ENCODE measurements around the gene XPNPEP2. TPM values are rescaled to one million over a fixed set of nuclear protein-coding genes. Genes with fewer than 3 reads are reported as not detected.

The XPNPEP2 gene
- total and polyA plus RNA-seq, 3 donors from 2014 or later: 0.08 to 1.4 (median 0.25) TPM

DNA sequence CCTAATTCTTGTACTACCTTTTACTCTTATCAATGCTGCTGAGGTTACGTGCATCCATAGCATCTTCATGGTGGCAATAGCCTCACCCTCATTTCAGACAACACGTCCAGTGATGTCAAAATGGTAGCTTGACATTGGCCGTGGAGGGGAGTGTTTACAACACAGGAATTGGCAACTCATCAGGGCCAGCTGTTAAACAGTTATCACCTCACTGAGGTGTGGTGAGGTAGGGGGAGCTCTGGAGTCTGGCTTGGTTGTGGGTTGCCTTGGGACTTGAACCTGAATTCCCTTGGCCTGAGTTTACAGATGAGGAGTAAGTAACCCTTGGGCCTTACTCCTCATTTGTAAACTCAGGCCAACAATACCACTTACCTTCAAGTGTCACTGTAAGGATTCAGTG is 51.4 kb downstream of the XPNPEP2 start:
- H3K4me3 ChIP-seq: no peak overlapping the region
- DNase-seq: no peak
- intact Hi-C loops (cut with DNase I; ENCODE audit: low total_unique reads): no loop called here
- no peaks in the 10 kb centered on the region for H3K36me3 ChIP-seq (ENCODE audit: low read depth, missing control alignments)
- no peaks in the 10 kb centered on the region for H3K27me3 ChIP-seq
- no peaks in the 10 kb centered on the region for H3K9me3 ChIP-seq
- no peak overlapping the region for H3K27ac ChIP-seq
- 93 to 97% methylated on average over 3 of the region's 3 CpGs for WGBS, 2 donors
- TF ChIP-seq POLR2A (IDR thresholded peaks at IDR 0.05) (no peak), CTCF (IDR thresholded peaks at IDR 0.05) (no peak)
- no peaks in the 10 kb centered on the region for H3K4me1 ChIP-seq

GRCh38 chrX:129790808-129791207 is 52.0 kb downstream of the XPNPEP2 start:
- Histone ChIP-seq H3K4me1 (no peaks in the 10 kb centered on the region), H3K36me3 (ENCODE audit: low read depth, missing control alignments) (no peaks in the 10 kb centered on the region), H3K27ac (no peak overlapping the region), H3K4me3 (no peak overlapping the region), H3K9me3 (no peaks in the 10 kb centered on the region), H3K27me3 (no peaks in the 10 kb centered on the region)
- DNase-seq: no peak
- no peak for TF ChIP-seq CTCF (IDR thresholded peaks at IDR 0.05)
- no peak for TF ChIP-seq POLR2A (IDR thresholded peaks at IDR 0.05)
- 83 to 88% methylated on average over 6 to 8 of the region's 9 CpGs for WGBS, 2 donors
- intact Hi-C loops (cut with DNase I; ENCODE audit: low total_unique reads): no loop called here

GRCh38 chrX:129791336-129791735 is 52.6 kb downstream of the XPNPEP2 start:
- no peaks in the 10 kb centered on the region for H3K36me3 ChIP-seq (ENCODE audit: low read depth, missing control alignments)
- TF ChIP-seq POLR2A (IDR thresholded peaks at IDR 0.05): no peak
- no peak for TF ChIP-seq CTCF (IDR thresholded peaks at IDR 0.05)
- no peak overlapping the region for H3K27ac ChIP-seq
- DNase-seq: no peak
- H3K9me3 ChIP-seq: no peaks in the 10 kb centered on the region
- no peaks in the 10 kb centered on the region for H3K4me1 ChIP-seq
- WGBS, 2 donors: 83 to 93% methylated on average over 2 to 6 of the region's 8 CpGs
- no peak overlapping the region for H3K4me3 ChIP-seq
- intact Hi-C loops (cut with DNase I; ENCODE audit: low total_unique reads): no loop called here
- no peaks in the 10 kb centered on the region for H3K27me3 ChIP-seq

DNA sequence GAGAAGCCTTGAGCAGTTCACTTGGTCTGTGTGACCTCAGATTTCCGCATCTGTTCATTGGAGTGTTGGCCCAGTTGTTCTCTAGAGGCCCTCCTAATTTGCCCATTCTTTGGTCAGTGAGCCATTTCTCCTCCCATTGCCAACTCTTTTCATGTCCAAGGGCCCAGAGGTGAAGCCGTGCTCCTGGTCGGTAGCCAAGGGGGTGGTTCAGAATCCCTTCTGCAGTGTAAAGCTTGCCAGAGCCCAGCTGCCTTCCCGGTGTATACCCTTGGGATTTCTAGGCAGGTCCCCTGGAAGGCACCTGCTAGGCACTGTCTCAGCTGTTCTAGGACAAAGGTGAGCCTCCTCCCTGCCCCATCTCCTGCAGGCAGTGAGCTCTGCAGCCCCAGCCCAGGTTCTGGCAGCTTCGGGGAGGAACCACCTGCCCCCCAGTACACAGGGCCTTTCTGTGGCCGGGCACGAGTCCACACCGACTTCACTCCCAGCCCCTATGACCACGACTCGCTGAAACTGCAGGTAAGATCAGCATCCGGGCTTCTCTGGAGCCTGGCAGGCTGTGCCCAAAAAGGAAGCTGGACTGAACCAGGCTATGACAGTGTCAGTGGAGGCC is 53.3 kb downstream of the XPNPEP2 start:
- no peaks in the 10 kb centered on the region for H3K36me3 ChIP-seq (ENCODE audit: low read depth, missing control alignments)
- no peak overlapping the region for H3K27ac ChIP-seq
- H3K27me3 ChIP-seq: no peaks in the 10 kb centered on the region
- no peak for TF ChIP-seq CTCF (IDR thresholded peaks at IDR 0.05)
- TF ChIP-seq POLR2A (IDR thresholded peaks at IDR 0.05): no peak
- 84% methylated on average over 11 of the region's 11 CpGs; no CpG with 5 or more reads in 1 of the 2 donors for WGBS, 2 donors
- H3K9me3 ChIP-seq: no peaks in the 10 kb centered on the region
- H3K4me1 ChIP-seq: no peaks in the 10 kb centered on the region
- intact Hi-C loops (cut with DNase I; ENCODE audit: low total_unique reads): no loop called here
- DNase-seq: no peak
- no peak overlapping the region for H3K4me3 ChIP-seq
